GM18520 (cell line): Measurements from ENCODE around the gene MYO16.

Experiments
- ATAC-seq: cut with Tn5 transposase; IDR thresholded peaks from one replicate; pipeline ENCODE4 v1.9.1; 2021; ENCODE audit not compliant: unreplicated experiment

The MYO16 gene

DNA sequence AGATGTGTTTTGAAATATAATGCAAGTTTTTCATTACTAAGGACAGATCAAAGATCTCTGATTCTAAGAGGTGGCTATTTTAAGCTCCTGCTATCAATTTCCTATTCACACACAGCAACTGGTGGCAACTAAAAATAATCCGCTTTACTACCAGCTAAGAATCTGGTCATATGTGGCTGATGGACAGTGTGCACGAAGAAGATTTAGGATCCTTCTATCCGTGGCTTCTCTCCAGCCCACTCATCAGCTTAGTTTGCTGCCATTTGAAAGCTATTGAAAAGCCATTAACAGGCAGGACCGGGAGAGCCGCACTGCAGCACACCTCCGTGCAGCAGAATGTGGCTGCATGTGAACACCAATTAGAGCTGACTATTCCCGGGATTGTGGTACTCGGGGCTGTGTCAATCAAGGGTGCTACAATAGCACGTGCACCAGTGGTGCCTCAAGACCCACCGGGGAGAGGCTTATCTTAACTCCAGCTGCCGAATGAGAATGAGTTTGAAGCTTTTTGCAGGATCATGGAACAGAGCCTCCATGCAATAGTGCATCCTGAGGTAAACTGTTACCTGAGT lies at the start of gene MYO16:
Gene MYO16 (plus strand): TSS at position 431 of the 572 bp plus-strand sequence. CDS start 234 bp downstream, outside the sequence.
- ATAC-seq: no peak

GRCh38 chr13:108586826-108587225 lies 42.6 kb upstream of the MYO16 start:
- ATAC-seq: no peak

DNA sequence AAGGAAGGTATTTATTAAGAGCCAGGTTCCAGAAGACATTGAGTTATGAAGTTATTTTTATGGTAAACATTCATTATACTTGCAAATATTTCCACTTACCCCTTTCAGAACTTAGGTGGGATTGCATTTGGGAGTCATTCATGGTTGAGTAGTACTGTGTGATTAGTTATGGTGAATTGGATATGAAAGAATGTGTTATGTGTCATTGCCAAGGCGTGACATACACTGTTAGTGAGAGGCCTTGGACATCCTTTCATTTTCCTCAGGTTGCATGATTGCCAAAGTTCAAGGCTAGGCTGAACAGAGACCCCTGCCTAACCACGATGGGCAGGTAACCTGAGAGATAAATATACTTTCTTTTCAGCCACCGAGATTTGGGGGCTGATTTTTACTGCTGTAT lies 40.9 kb upstream of the MYO16 start:
- no peak for ATAC-seq

GRCh38 chr13:108594153-108594552 lies 35.3 kb upstream of the MYO16 start:
- ATAC-seq: no peak

- ATAC-seq: no peak
These were observed 33.8 kb upstream of the MYO16 start for GRCh38 chr13:108595436-108596274.

DNA sequence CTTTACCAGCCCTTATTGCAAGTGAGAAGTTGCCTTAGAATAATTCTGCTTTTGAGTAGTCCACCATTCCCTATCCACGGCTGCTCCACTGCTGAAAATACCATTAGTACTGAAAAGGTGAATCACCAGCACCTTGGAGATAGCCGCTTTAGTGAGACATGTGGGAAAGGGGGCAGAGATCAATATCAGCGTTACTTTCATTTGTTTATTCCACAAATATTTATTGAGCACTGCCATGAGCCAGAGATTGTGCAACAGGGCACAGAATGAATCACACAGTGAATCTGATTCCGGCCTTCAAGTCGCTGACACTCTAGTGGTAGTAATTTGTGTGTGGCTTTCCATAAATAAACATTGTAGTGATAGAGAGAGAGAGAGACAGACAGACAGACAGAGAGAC lies 31.5 kb upstream of the MYO16 start:
- no peak for ATAC-seq

GRCh38 chr13:108606424-108606823 lies 23.0 kb upstream of the MYO16 start:
- no peak for ATAC-seq

DNA sequence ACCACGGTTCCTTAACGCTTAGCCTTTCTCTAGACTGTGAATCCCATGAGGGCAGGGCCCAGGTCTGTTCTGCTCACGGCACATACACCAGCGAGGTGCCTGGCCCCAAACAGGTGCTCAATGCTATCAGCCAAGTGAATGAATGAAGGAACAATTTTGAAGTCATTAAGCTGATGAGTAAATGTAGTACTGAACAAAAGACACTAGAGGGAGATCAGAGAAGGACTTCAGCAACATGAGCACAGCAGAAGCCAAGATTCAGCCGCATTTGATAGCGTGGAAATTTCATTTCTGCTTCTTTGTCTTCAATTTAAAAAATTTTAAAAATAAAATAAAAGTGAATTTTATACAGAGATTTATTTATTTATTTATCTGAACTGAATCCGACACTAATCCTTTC lies 20.1 kb upstream of the MYO16 start:
- ATAC-seq: peak; percentile 62

GRCh38 chr13:108610507-108610906 lies 18.9 kb upstream of the MYO16 start:
- no peak for ATAC-seq

- ATAC-seq: no peak
These were observed 14.2 kb upstream of the MYO16 start for GRCh38 chr13:108615241-108615640.

- ATAC-seq: no peak
These were observed 11.2 kb upstream of the MYO16 start for GRCh38 chr13:108618233-108618632.

DNA sequence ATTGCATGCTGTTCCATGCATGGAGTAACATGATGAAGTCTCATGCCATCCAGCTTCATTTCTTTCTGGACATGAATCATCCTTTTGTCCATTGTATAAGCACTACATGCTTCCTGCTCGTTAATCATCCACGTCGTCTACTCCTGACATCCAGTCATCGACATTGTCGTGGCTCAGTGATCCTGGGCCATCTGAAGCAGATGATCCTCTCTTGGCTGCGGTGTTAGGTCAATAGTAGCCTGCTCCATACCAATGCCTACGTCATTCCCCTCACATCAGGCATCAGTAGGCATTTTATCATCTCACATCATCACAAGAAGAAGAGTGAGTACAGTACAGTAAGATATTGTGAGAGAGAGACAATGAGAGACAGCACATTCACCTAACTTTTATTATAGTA lies 7.9 kb upstream of the MYO16 start:
- no peak for ATAC-seq

DNA sequence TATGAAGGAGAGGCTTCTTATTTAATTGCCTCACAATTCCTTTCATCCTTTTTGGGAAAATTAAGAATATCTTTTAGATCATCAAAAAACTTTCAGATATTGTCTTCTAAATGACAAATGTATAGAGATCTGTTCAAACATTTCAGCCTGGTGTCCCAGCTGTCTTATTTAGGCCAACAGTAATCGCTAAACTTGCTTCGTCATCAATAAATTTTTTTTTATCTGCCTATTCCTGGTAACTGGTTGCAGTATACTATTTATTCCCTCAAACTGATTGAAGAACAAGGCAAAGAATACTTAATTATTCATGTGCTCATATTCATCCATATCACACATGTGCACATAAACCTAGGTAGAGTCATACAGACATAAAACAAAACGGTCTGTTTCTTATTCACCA lies 5.3 kb upstream of the MYO16 start:
- no peak for ATAC-seq

DNA sequence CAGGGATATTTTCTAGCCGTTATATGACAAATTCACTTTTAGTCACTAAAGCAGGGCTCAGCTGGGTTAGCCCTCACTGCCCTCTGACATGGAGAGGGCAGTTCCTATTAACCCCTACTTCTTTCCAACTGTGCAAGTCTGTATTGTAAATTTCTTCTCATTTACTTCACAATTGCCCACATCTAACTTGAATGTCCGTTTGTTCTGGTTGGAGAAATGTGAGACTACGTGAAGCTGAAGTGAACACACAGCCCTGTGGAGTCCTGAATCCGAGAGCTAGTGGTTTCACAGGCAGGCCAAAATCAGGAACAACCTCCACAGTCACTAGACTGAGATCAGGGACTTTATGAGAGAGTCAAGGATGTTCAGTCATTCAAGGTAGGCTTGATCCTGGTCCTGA lies 4.4 kb upstream of the MYO16 start:
- no peak for ATAC-seq

GRCh38 chr13:108629988-108630387 lies 577 bp downstream of the MYO16 start:
- no peak for ATAC-seq

- ATAC-seq: no peak
These were observed 3.3 kb downstream of the MYO16 start for GRCh38 chr13:108632649-108633167.

DNA sequence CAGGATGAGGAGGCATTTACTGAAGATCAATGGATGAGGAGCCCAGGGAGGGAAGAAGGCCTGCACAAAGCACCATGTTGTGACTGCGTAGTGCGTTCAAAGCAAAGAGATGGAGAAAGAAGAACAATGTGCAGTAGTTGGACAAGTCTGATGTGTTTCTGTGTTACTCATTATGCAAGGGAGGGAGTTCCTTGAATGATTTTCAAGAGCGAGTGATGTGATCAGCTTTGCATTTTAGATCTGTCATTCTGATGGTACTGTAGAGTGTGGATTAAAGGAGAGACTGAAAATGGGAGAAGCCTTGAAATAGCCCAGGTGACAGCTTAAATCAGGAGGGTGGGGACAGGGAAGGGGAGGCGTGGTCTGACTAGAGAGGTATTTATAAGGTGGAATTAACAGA lies 9.5 kb downstream of the MYO16 start:
- ATAC-seq: no peak

- ATAC-seq: no peak
These were observed 14.4 kb downstream of the MYO16 start for GRCh38 chr13:108643646-108644353.

DNA sequence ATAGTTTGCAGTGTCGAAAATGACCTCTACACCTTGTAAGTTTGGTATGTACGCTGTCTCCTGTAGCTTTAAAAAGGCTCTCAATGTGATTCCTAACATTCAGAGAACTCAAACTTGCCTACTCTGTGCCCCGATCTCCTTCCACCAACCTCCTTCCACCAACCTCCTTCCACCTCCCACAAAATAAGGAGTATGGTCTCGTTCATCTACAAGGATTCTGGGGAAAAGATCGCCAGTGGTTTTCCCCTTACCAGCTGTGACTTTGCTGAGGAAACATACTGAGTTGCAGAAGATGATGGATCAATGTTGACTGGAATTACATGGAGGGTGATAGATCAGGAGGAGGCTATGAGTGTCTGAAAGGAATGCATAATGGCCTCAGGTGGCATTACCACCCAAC lies 16.0 kb downstream of the MYO16 start:
- no peak for ATAC-seq

- no peak for ATAC-seq
These were observed 20.9 kb downstream of the MYO16 start for GRCh38 chr13:108650271-108650670.

DNA sequence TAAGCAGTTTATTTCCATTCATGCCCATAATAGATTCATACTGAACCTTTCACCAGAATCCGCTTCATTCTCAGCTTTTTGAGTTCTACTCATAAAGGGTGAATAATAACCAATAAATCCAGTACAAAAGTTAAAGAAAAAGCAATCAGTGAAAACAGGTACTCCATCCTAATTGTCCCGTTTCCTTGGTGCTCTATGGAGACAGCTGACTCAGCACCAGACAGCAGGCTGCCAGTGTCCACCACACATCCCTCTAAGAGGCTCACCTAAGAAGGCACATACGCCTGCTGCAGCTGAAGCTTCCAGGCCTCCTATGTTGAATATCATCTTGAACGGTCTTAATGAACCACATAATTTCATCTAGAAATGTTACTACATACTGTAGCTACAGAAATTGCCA lies 27.3 kb downstream of the MYO16 start:
- ATAC-seq: no peak

DNA sequence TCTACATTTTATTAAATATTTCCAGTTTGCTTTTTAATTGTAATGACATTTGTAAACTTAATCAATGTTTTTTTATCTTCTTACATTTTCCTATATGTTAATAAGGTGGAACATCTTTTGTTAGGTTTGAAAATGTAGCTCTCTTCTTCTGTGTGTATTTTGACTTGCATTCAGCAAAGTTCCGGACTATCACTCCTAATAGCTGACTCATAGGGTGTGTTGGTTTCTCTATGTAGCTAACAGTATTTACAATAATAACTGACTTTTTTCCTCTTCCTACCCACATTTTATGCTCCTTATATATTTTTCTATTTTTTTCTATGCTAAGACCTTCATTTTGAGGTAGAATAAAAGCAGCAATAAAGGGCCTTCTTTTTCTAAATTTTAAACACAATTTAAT lies 28.1 kb downstream of the MYO16 start:
- ATAC-seq: no peak
